CD4-positive, alpha-beta T cell treated with Interleukin-17A for 4 hours (primary cell): ENCODE data around the gene CNTNAP4.

Experiments used
- DNase-seq: peaks from one replicate; pipeline ENCODE4 v3.0.0-alpha.2; 2020; ENCODE audit warnings: mixed read lengths

CNTNAP4 gene

GRCh38 chr16:76276745-76277438 lies at the start of gene CNTNAP4:
TSS of gene CNTNAP4 (plus strand) at chr16:76277401. CDS start at chr16:76277663, 262 bp downstream.
- no peak for DNase-seq

GRCh38 chr16:76228546-76229146 lies 48.6 kb upstream of the CNTNAP4 start:
- DNase-seq, result no peak

GRCh38 chr16:76232704-76233103 lies 44.5 kb upstream of the CNTNAP4 start:
- no peak for DNase-seq

- no peak for DNase-seq
Measured at GRCh38 chr16:76235025-76235424, 42.2 kb upstream of the CNTNAP4 start.

GRCh38 chr16:76235426-76235825 lies 41.8 kb upstream of the CNTNAP4 start:
- no peak for DNase-seq

GRCh38 chr16:76237471-76237870 lies 39.7 kb upstream of the CNTNAP4 start:
- no peak for DNase-seq

- DNase-seq, result no peak
Measured at GRCh38 chr16:76241755-76242154, 35.4 kb upstream of the CNTNAP4 start.

GRCh38 chr16:76243620-76244019 lies 33.6 kb upstream of the CNTNAP4 start:
- DNase-seq, result no peak

GRCh38 chr16:76246587-76246986 lies 30.6 kb upstream of the CNTNAP4 start:
- DNase-seq, result no peak

- no peak for DNase-seq
Measured at GRCh38 chr16:76265434-76266045, 11.7 kb upstream of the CNTNAP4 start.

- no peak for DNase-seq
Measured at GRCh38 chr16:76268824-76269223, 8.4 kb upstream of the CNTNAP4 start.

GRCh38 chr16:76277460-76278030 lies 344 bp downstream of the CNTNAP4 start:
- no peak for DNase-seq

GRCh38 chr16:76278086-76278485 lies 885 bp downstream of the CNTNAP4 start:
- no peak for DNase-seq

GRCh38 chr16:76278980-76279379 lies 1.8 kb downstream of the CNTNAP4 start:
- DNase-seq, result no peak

- DNase-seq, result no peak
Measured at GRCh38 chr16:76280421-76281215, 3.4 kb downstream of the CNTNAP4 start.

GRCh38 chr16:76287466-76287865 lies 10.3 kb downstream of the CNTNAP4 start:
- no peak for DNase-seq

GRCh38 chr16:76292218-76292617 lies 15.0 kb downstream of the CNTNAP4 start:
- DNase-seq, result no peak

GRCh38 chr16:76293980-76294379 lies 16.8 kb downstream of the CNTNAP4 start:
- DNase-seq, result no peak

GRCh38 chr16:76294396-76295214 lies 17.4 kb downstream of the CNTNAP4 start:
- no peak for DNase-seq

GRCh38 chr16:76297941-76298340 lies 20.7 kb downstream of the CNTNAP4 start:
- no peak for DNase-seq

GRCh38 chr16:76303637-76304314 lies 26.6 kb downstream of the CNTNAP4 start:
- DNase-seq, result no peak
